Karpas-422 (cell line): ENCODE data around the gene CDCP1. TPM values are rescaled to one million over a fixed set of nuclear protein-coding genes. Genes with fewer than 3 reads are reported as not detected.

ENCODE experiments used
- DNase-seq: peaks from one replicate; pipeline ENCODE4 v3.0.0-alpha.2; 2015
- H2AFZ ChIP-seq: fragments of 200-600 bp; sonication (generic); 2 replicates; pipeline ENCODE4 v1.6.1; 2014; ENCODE audit warnings: antibody characterized with exemption, low read length, mixed read lengths
- H3K27ac ChIP-seq: fragments of 200-600 bp; sonication (generic); 2 replicates; pipeline ENCODE4 v1.5.1; 2014; ENCODE audit warnings: mild to moderate bottlenecking, low read length, moderate library complexity
- H3K27me3 ChIP-seq: fragments of 200-600 bp; sonication (generic); 2 replicates; pipeline ENCODE4 v1.6.1; 2014; ENCODE audit warnings: low read length, mixed read lengths
- H3K36me3 ChIP-seq: fragments of 200-600 bp; sonication (generic); 2 replicates; pipeline ENCODE4 v1.6.1; 2014; ENCODE audit warnings: low read length, mixed read lengths; ENCODE audit not compliant: insufficient read depth
- H3K4me1 ChIP-seq: fragments of 200-600 bp; sonication (generic); 2 replicates; pipeline ENCODE4 v1.6.1; 2014; ENCODE audit warnings: mild to moderate bottlenecking, low read length, mixed read lengths
- H3K4me2 ChIP-seq: fragments of 200-600 bp; sonication (generic); 2 replicates; pipeline ENCODE4 v1.6.1; 2014; ENCODE audit warnings: low read length, low read depth, mild to moderate bottlenecking; ENCODE audit not compliant: poor library complexity, severe bottlenecking
- H3K4me3 ChIP-seq: fragments of 200-600 bp; sonication (generic); 2 replicates; pipeline ENCODE4 v1.5.1; 2014; ENCODE audit warnings: mild to moderate bottlenecking, antibody characterized with exemption, low read length, mixed read lengths
- H3K79me2 ChIP-seq: fragments of 200-600 bp; sonication (generic); 2 replicates; pipeline ENCODE4 v1.6.1; 2014; ENCODE audit warnings: mild to moderate bottlenecking, low read length, mixed read lengths
- H3K9ac ChIP-seq: fragments of 200-600 bp; sonication (generic); 2 replicates; pipeline ENCODE4 v1.6.0; 2014; ENCODE audit warnings: low read length
- H3K9me2 ChIP-seq: fragments of 200-600 bp; sonication (generic), shearing (Covaris generic); replicated peaks from 2 replicates; pipeline ENCODE4 v1.6.0; 2014; ENCODE audit warnings: mild to moderate bottlenecking, low read length, moderate library complexity; ENCODE audit not compliant: insufficient read depth
- H3K9me3 ChIP-seq: fragments of 300-700, 200-600 bp; sonication (generic); 2 replicates; pipeline ENCODE4 v1.6.1; 2014; ENCODE audit warnings: low read length, mixed read lengths
- H4K20me1 ChIP-seq: fragments of 200-600 bp; sonication (generic); 2 replicates; pipeline ENCODE4 v1.6.1; 2014; ENCODE audit warnings: mild to moderate bottlenecking, antibody characterized with exemption, low read length, low read depth; ENCODE audit not compliant: insufficient read depth
- total RNA-seq: library from RNA; depleted of rRNA; stranded (reverse); fragments of >200 nt; shearing (Covaris generic); gene quantifications from 2 replicates; pipeline ENCODE4 v1.2.3, GENCODE V29; 2014; ENCODE audit warnings: low replicate concordance

CDCP1 gene
- total RNA-seq, 1 experiment from 2014 or later = not detected

- peak; percentile 35 for DNase-seq
- Histone ChIP-seq H4K20me1 (no peaks in the 10 kb centered on the region), H3K79me2 (no peaks in the 10 kb centered on the region), H3K9ac (no peak overlapping the region), H3K27ac (no peak overlapping the region), H3K4me2 (no peak overlapping the region), H3K9me2 (no peaks in the 10 kb centered on the region), H3K36me3 (no peaks in the 10 kb centered on the region), H3K9me3 (no peaks in the 10 kb centered on the region), H3K4me1 (no peaks in the 10 kb centered on the region), H3K27me3 (no peaks in the 10 kb centered on the region), H2AFZ (no peak overlapping the region), H3K4me3 (no peak overlapping the region)
Measured at GRCh38 chr3:45049807-45050206, 96.4 kb downstream of the CDCP1 start.

- no peak overlapping the region for H3K9ac ChIP-seq
Measured at GRCh38 chr3:45048244-45048643, 97.9 kb downstream of the CDCP1 start.

GRCh38 chr3:45043728-45044299 lies 102.4 kb downstream of the CDCP1 start:
- Histone ChIP-seq H3K36me3 (no peaks in the 10 kb centered on the region), H3K27ac (no peak overlapping the region), H3K4me1 (peaks cover 22% of the 10 kb centered on the region), H3K4me2 (no peak overlapping the region), H3K27me3 (no peaks in the 10 kb centered on the region), H3K4me3 (no peak overlapping the region), H2AFZ (no peak overlapping the region), H3K9ac (no peak overlapping the region), H3K79me2 (no peaks in the 10 kb centered on the region), H3K9me3 (no peaks in the 10 kb centered on the region), H4K20me1 (no peaks in the 10 kb centered on the region), H3K9me2 (no peaks in the 10 kb centered on the region)
- no peak for DNase-seq

More at GRCh38 chr3:45048244-45048643, 97.9 kb downstream of the CDCP1 start:
- Histone ChIP-seq H3K27ac (no peak overlapping the region), H3K36me3 (no peaks in the 10 kb centered on the region), H3K27me3 (no peaks in the 10 kb centered on the region), H3K79me2 (no peaks in the 10 kb centered on the region), H3K4me2 (no peak overlapping the region), H4K20me1 (no peaks in the 10 kb centered on the region), H3K4me3 (no peak overlapping the region), H2AFZ (no peak overlapping the region), H3K4me1 (no peaks in the 10 kb centered on the region), H3K9me2 (no peaks in the 10 kb centered on the region), H3K9me3 (no peaks in the 10 kb centered on the region)
- DNase-seq = peak; percentile 34

DNA sequence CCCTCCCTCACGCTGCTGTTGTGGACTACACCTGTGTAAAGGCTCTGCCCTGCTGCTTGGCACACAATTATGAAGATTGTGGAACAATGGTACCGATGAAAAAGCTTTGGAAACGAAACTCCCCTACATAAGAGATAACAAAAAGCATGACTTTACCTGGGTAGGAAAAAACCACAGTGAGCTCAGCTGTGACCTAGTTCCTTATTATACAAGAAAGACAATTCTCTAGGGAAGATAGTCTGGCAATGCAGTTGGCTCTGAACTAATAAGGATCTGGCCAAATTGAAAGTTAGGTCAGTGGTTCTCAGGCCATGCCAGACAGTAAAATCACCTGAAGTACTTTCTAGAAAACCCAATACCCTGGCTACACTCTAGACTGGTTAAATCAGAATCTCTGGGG lies 104.0 kb downstream of the CDCP1 start:
- Histone ChIP-seq H3K9me2 (no peaks in the 10 kb centered on the region), H3K4me2 (no peak overlapping the region)

GRCh38 chr3:45041666-45042065 lies 104.5 kb downstream of the CDCP1 start:
- DNase-seq = no peak
- peaks cover 24% of the 10 kb centered on the region for H3K4me1 ChIP-seq
- H2AFZ ChIP-seq = no peak overlapping the region
- H4K20me1 ChIP-seq = no peaks in the 10 kb centered on the region
- no peaks in the 10 kb centered on the region for H3K9me2 ChIP-seq
- H3K4me2 ChIP-seq = no peak overlapping the region
- no peak overlapping the region for H3K9ac ChIP-seq
- H3K79me2 ChIP-seq = no peaks in the 10 kb centered on the region
- no peaks in the 10 kb centered on the region for H3K27me3 ChIP-seq
- H3K9me3 ChIP-seq = no peaks in the 10 kb centered on the region
- no peak overlapping the region for H3K4me3 ChIP-seq
- H3K36me3 ChIP-seq = no peaks in the 10 kb centered on the region
- no peak overlapping the region for H3K27ac ChIP-seq

More for the DNA sequence above, 104.0 kb downstream of the CDCP1 start:
- Histone ChIP-seq H2AFZ (no peak overlapping the region), H3K9me3 (no peaks in the 10 kb centered on the region), H3K27ac (no peak overlapping the region), H3K27me3 (no peaks in the 10 kb centered on the region), H3K36me3 (no peaks in the 10 kb centered on the region), H3K79me2 (no peaks in the 10 kb centered on the region), H3K4me1 (peaks cover 23% of the 10 kb centered on the region), H4K20me1 (no peaks in the 10 kb centered on the region), H3K4me3 (no peak overlapping the region), H3K9ac (no peak overlapping the region)
- DNase-seq = peak; percentile 59

- Histone ChIP-seq H3K36me3 (no peaks in the 10 kb centered on the region), H4K20me1 (no peaks in the 10 kb centered on the region), H3K79me2 (no peaks in the 10 kb centered on the region), H3K27me3 (no peaks in the 10 kb centered on the region), H3K4me2 (peak overlapping the region; percentile 57), H3K4me3 (no peak overlapping the region; the same call in 1 of the 2 replicates), H3K27ac (no peak overlapping the region), H3K4me1 (peaks cover 31% of the 10 kb centered on the region), H2AFZ (no peak overlapping the region), H3K9me2 (no peaks in the 10 kb centered on the region), H3K9me3 (no peaks in the 10 kb centered on the region), H3K9ac (no peak overlapping the region; the same call in 1 of the 2 replicates)
- peak; percentile 96 for DNase-seq
Measured at GRCh38 chr3:45037720-45038455, 108.3 kb downstream of the CDCP1 start.

DNA sequence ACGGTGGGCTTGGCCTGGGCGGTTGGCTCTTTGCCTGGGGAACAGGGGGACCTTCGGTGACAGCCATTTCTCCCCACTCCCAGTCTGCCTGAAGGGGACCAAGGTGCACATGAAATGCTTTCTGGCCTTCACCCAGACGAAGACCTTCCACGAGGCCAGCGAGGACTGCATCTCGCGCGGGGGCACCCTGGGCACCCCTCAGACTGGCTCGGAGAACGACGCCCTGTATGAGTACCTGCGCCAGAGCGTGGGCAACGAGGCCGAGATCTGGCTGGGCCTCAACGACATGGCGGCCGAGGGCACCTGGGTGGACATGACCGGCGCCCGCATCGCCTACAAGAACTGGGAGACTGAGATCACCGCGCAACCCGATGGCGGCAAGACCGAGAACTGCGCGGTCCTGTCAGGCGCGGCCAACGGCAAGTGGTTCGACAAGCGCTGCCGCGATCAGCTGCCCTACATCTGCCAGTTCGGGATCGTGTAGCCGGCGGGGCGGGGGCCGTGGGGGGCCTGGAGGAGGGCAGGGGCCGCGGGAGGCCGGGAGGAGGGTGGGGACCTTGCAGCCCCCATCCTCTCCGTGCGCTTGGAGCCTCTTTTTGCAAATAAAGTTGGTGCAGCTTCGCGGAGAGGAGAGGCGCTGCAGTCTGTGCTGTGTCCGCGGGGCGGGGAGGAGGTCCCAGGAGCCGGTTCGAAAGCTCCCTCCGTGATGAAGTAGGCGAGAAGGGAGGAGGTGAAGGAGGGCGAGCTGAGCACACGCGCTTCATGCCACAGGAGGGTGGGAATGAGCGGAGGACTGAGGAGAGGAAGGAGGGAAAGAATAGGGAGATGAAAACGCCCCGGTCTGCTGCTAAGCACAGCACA lies 110.5 kb downstream of the CDCP1 start:
- no peaks in the 10 kb centered on the region for H3K36me3 ChIP-seq
- H4K20me1 ChIP-seq = no peaks in the 10 kb centered on the region
- DNase-seq = no peak
- H3K27me3 ChIP-seq = no peaks in the 10 kb centered on the region
- H3K9me3 ChIP-seq = no peaks in the 10 kb centered on the region
- no peak overlapping the region for H3K4me2 ChIP-seq
- peaks cover 16% of the 10 kb centered on the region for H3K4me1 ChIP-seq
- H3K79me2 ChIP-seq = no peaks in the 10 kb centered on the region
- H2AFZ ChIP-seq = no peak overlapping the region
- no peaks in the 10 kb centered on the region for H3K9me2 ChIP-seq
- H3K9ac ChIP-seq = no peak overlapping the region
- no peak overlapping the region for H3K27ac ChIP-seq
- H3K4me3 ChIP-seq = no peak overlapping the region
